NB4 (cell line): ENCODE results near the gene PIGL.

Experiments
- DNase-seq: peaks from one replicate; pipeline ENCODE4 v3.0.0; 2010; ENCODE audit warnings: low read depth
- H3K4me3 ChIP-seq: one replicate; pipeline ENCODE4 v1.5.1; 2011; ENCODE audit warnings: mild to moderate bottlenecking, low read depth, low read length, moderate library complexity
- CTCF ChIP-seq: IDR thresholded peaks from one replicate; pipeline ENCODE4 v1.5.1; 2012; ENCODE audit warnings: low read depth, low read length
- MYC ChIP-seq: IDR thresholded peaks from 2 replicates; pipeline ENCODE4 v1.6.1; 2011; ENCODE audit warnings: low read depth, low read length
- POLR2A ChIP-seq: IDR thresholded peaks from 2 replicates; pipeline ENCODE4 v1.6.1; 2011; ENCODE audit warnings: mild to moderate bottlenecking; ENCODE audit not compliant: insufficient read length; ENCODE audit errors: extremely low read depth
- TF ChIP-seq, protein P1 (sequence below): IDR thresholded peaks from 2 replicates; pipeline ENCODE4 v1.6.1; 2011; ENCODE audit warnings: low read depth, low read length

PIGL gene

GRCh38 chr17:16267174-16267573 lies 50.2 kb downstream of the PIGL start:
- no peak for DNase-seq
- no peak for TF ChIP-seq POLR2A
- TF ChIP-seq CTCF: no peak
- TF ChIP-seq MYC: no peak
- TF ChIP-seq, protein P1, sequence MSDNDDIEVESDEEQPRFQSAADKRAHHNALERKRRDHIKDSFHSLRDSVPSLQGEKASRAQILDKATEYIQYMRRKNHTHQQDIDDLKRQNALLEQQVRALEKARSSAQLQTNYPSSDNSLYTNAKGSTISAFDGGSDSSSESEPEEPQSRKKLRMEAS: no peak
- no peak overlapping the region for H3K4me3 ChIP-seq

DNA sequence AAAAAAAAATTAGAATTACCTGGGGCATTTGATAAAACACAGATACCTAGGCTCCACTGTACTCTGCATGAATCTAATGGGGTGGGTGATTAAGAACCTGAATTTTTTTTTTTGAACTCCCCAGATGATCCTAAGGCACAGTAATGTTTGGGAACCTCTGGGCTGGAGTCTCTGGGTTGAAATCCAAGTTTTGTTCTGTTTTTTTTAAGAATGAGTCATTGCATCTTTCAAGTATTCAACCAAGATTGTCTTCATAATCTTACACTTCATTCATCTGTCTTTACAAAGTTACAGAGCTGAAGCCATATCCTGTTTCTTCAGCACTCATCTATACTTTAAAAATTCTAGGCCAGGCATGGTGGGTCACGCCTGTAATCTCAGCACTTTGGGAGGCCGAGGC lies 52.6 kb downstream of the PIGL start:
- DNase-seq: no peak

GRCh38 chr17:16272111-16272840 lies 55.3 kb downstream of the PIGL start:
- H3K4me3 ChIP-seq: no peak overlapping the region
- DNase-seq: no peak
- TF ChIP-seq POLR2A (no peak), CTCF (no peak), MYC (no peak)
- TF ChIP-seq, protein P1: no peak

More for the DNA sequence above, 52.6 kb downstream of the PIGL start:
- H3K4me3 ChIP-seq: no peak overlapping the region
- TF ChIP-seq MYC: no peak
- no peak for TF ChIP-seq POLR2A
- no peak for TF ChIP-seq CTCF
- TF ChIP-seq, protein P1: no peak

GRCh38 chr17:16273499-16273898 lies 56.5 kb downstream of the PIGL start:
- DNase-seq: no peak
- TF ChIP-seq CTCF: no peak
- TF ChIP-seq, protein P1: no peak
- TF ChIP-seq MYC: no peak
- TF ChIP-seq POLR2A: no peak
- H3K4me3 ChIP-seq: no peak overlapping the region

- TF ChIP-seq POLR2A (no peak), MYC (no peak), CTCF (no peak)
- TF ChIP-seq, protein P1: no peak
- no peak for DNase-seq
- no peak overlapping the region for H3K4me3 ChIP-seq
Observed at GRCh38 chr17:16273929-16274339, 56.9 kb downstream of the PIGL start.

DNA sequence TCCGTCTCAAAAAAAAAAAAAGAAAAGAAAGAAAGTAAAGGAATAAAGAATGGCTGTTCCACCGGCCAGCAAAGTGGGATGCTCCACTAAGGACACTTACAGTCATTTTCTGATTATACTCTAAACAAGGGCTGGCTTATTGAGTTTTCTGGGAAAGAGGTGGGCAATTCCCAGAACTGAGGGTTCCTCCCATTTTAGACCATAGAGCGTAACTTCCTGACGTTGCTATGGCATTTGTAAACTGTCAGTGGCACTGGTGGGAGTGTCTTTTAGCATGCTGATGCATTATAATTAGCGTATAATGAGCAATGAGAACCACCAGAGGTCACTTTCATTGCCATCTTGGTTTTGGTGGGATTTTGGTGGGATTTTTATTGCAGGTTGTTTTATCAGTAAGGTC lies 58.0 kb downstream of the PIGL start:
- TF ChIP-seq, protein P1: no peak
- TF ChIP-seq MYC (no peak), POLR2A (no peak), CTCF (no peak)
- DNase-seq: no peak
- no peak overlapping the region for H3K4me3 ChIP-seq
